HepG2 (cell line): ENCODE results near the gene ABCE1. TPM values are rescaled to one million over a fixed set of nuclear protein-coding genes. Genes with fewer than 3 reads are reported as not detected.

Source experiments
- FOXP4 ChIP-seq: sonication (generic); formaldehyde crosslinking; IDR thresholded peaks from 2 replicates; pipeline ENCODE4 v1.4.0; 2020; ENCODE audit warnings: missing genetic modification reagents
- YEATS2 ChIP-seq: sonication (generic); formaldehyde crosslinking; IDR thresholded peaks from 2 replicates; pipeline ENCODE4 v1.4.0; 2020; ENCODE audit warnings: missing genetic modification reagents, borderline replicate concordance
- ZBTB40 ChIP-seq, 2 experiments: fragments of 450-650 bp in 1 of 2; sonication (generic) in 1 of 2; formaldehyde crosslinking in 1 of 2; IDR thresholded peaks; 2 replicates each; pipeline versions ENCODE4 v1.6.1 to v1.8.0; 2016 to 2022; ENCODE audit warnings: antibody characterized with exemption in 1 of 2, mild to moderate bottlenecking in 1 of 2, missing genetic modification reagents in 1 of 2
- ZGPAT ChIP-seq: IDR thresholded peaks from 2 replicates; pipeline ENCODE4 v1.6.1; 2016; ENCODE audit warnings: mild to moderate bottlenecking
- ZNF766 ChIP-seq: sonication (generic); formaldehyde crosslinking; IDR thresholded peaks from 2 replicates; pipeline ENCODE4 v1.5.0; 2020; ENCODE audit warnings: missing genetic modification reagents, borderline replicate concordance
- polyA plus RNA-seq, 8 experiments: library from polyadenylated mRNA; depleted of rRNA in 3 of 8; stranded (reverse) in 7 of 8; unstranded in 1 of 8; fragments of >200 nt; fragmentation: Illumina TruSeq in 4 of 8; extraction: Trizol in 4 of 8; gene quantifications; 2 replicates each; pipeline versions ENCODE4 v1.2.1 to v1.2.3, GENCODE V29; 2011 to 2016; ENCODE audit warnings: low read depth in 4 of 8, missing spikeins in 1 of 8, mixed read lengths in 1 of 8; ENCODE audit not compliant: insufficient read depth in 1 of 8
- total RNA-seq, 5 experiments: library from RNA; depleted of rRNA; stranded (reverse); fragments of >200 nt; fragmentation: Illumina TruSeq; extraction: Trizol; gene quantifications; 2 replicates each; pipeline ENCODE4 v1.2.3, GENCODE V29; 2016; ENCODE audit warnings: low read depth in 1 of 5

Gene ABCE1
- total and polyA plus RNA-seq, 2 of the 13 experiments (the other 11 are each of a cell fraction or from before 2014, with no cell fraction given), result 50.8 to 139 TPM

- TF ChIP-seq ZBTB40 (IDR thresholded peaks at IDR 0.05), result no peak
- TF ChIP-seq ZBTB40 (CRISPR knock-in tag; IDR thresholded peaks at IDR 0.05), result no peak
- TF ChIP-seq ZNF766 (CRISPR knock-in tag), result no peak
- no peak for TF ChIP-seq FOXP4 (CRISPR knock-in tag)
- TF ChIP-seq ZGPAT (CRISPR knock-in tag), result no peak
- TF ChIP-seq YEATS2 (CRISPR knock-in tag), result no peak
Measured at GRCh38 chr4:145076469-145076855, 21.6 kb upstream of the ABCE1 start (continued).
